SKM-1 (cell line): ENCODE results near the gene DSTYK.
A peak's percentile ranks its signal among the peaks of the same experiment; 100 is the strongest.

Source experiments
- DNase-seq: peaks from one replicate; lab custom pipeline; 2025; ENCODE audit not compliant: unreplicated experiment; lab: John Stamatoyannopoulos, UW

DSTYK gene, protein sequence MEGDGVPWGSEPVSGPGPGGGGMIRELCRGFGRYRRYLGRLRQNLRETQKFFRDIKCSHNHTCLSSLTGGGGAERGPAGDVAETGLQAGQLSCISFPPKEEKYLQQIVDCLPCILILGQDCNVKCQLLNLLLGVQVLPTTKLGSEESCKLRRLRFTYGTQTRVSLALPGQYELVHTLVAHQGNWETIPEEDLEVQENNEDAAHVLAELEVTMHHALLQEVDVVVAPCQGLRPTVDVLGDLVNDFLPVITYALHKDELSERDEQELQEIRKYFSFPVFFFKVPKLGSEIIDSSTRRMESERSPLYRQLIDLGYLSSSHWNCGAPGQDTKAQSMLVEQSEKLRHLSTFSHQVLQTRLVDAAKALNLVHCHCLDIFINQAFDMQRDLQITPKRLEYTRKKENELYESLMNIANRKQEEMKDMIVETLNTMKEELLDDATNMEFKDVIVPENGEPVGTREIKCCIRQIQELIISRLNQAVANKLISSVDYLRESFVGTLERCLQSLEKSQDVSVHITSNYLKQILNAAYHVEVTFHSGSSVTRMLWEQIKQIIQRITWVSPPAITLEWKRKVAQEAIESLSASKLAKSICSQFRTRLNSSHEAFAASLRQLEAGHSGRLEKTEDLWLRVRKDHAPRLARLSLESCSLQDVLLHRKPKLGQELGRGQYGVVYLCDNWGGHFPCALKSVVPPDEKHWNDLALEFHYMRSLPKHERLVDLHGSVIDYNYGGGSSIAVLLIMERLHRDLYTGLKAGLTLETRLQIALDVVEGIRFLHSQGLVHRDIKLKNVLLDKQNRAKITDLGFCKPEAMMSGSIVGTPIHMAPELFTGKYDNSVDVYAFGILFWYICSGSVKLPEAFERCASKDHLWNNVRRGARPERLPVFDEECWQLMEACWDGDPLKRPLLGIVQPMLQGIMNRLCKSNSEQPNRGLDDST

DNA sequence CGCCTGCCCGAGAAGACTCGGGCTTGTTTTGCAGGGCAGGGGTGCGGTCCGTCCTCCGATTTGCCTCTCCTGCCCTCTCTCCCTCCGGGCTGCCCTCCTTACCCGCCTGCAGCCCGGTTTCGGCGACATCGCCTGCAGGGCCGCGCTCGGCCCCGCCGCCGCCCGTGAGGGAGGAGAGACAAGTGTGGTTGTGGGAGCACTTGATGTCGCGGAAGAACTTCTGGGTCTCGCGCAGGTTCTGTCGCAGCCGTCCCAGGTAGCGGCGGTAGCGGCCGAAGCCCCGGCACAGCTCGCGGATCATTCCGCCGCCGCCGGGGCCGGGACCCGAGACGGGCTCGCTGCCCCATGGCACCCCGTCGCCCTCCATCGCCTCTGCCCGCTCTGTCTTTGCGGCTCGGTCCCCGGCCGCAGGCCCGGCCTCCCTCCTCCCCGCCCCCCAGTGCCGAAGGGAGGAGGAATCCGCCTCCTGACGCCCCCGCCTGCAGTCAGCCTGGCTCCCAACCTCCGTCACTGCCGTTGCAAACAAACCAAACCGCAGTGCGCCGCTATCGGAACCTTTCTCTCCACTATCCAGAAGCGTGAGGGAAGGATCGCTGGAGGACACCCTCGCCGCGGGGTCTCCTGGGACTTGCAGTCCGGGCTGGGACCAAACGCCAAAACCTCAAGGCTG is at the start of gene DSTYK:
Gene DSTYK, minus strand, starts transcription at position 534 of the 670 bp plus-strand sequence. Its CDS starts 167 bp downstream, at position 367.
- DNase-seq, result peak; percentile 97

DNA sequence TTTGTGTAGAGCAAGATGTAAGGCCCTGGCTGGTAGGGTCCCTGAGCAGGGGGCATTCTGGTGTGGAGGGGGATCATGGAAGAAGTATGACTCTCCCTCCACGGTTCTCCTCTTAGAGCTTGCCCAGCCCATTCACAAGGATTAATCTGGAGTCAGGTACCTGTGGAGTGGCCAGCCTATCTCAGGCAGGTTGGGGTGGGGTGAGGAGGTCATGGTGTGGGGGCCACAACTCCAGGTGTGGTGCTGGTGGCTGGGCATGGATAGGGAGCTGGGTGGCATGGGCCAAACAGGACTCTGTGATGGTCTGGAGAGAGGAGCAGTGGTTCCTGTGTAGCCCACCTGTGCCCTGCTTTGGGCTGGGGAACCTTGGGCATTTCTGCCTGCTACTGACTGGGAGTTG is 48.5 kb upstream of the DSTYK start:
- no peak for DNase-seq

DNA sequence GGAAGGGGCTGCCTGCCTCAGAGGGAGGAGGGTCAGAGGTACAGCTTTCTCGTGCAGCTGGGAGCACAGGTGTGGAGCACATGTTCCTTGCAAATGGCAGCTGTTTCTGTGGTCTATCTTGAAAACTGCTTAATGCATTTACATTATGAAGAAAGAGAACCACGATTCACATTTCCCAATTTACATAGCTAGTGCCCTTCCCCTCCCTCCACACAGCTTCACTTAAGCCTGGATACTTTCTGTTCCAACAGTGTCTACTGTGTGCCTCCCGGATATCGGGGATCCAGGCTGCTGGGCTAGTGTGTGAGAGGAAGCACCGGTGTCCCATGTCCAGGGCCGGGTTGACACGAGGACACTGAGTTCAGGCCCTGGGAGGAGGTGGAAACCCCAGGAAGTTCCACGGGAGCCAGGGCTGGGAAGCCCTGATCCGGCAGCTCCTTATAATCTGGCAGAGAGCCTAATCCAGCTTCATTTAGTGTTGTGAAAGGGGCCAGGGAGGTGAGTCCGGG is 47.9 kb upstream of the DSTYK start:
- DNase-seq, result no peak

DNA sequence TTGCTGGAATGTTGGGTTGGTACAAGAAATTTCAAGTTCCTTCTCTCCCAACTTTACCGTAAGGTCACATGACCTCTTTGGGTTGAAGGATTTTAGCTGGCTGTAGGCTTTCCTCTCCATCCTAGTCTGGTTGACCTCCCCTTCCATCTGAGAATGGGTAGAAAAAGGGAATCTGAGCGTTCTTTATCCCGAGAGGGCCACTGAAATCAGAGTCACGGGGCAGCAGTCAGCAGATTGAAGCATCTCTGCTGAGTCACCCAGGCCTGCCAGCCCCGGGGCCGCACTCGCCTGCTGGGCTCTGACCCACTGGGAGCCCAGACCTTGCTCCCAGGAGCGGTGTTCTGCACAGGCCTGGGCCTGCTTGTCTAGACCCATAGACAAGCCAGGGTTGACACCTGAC is 47.2 kb upstream of the DSTYK start:
- no peak for DNase-seq

DNA sequence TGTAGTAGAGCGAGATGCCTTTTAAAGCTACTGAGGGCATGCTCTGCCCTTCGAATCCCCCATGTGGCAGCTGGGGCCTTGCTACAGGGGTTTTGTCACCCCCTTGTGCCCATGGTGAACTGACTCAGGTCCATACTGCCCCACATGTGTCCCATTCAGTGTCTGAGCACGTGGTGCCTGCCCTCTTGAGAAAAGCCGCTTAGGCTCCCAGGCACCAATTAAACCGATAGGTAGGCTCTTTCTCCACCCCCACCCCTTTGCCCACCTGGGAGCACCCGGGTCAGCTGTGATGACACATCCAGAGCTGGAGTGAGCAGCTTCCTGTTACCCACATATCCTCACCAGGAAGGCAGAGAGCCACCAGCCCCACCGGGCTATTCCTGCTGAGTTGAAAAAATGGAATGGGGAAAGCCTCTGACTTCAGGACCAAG is 46.8 kb upstream of the DSTYK start:
- no peak for DNase-seq

DNA sequence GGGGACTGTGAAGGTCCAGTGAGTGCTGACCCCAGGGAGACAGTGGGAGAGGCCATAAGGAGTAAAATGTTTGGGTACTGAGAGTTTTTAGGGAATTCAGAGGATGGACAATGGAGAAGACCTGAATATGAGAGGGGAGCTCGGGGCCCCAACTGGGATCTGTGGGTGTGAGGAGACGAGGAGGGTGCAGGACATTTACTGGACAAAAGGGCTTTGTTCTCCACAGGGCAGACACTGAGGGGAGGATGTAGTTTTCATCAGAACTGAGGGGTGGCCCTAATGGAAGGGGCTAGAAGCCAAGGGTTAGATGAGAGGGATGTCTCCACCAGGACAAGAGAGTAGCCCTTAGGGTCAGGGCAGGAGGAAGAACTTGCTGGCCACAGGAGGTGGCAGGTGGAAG is 46.2 kb upstream of the DSTYK start:
- DNase-seq, result no peak

DNA sequence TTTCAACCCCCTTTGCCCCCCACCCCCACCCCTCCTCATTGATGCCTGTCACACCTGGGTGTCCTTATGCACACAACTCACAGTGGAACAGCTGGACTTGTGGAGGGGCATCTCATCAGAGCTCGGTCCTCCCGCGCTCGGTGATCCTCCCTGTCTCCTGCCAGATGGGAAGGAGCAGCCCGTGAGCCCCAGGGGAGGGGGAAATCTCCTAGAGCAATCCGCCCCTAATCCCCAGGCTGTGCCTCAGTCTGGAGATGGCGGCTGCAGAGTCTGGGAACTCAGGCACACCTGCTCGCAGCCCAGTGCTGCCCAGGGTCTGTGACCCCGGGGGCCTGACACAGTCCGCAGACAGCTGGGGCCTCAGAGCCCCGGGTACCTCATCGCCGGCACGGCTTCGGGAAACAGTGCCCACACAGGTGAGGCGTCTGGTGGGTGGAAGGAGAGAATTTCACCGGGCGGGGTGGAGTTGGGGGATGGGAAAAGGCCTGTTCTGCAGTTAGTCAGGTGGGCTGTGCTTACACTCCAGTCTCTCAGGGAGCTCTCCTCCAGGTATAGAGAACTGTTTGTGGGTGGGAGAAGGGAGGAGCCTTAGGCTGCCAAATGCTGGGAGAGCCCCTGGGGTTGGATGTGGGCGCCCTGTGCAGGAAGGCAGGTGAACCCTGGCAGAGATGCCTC is 45.6 kb upstream of the DSTYK start:
- DNase-seq, result no peak

DNA sequence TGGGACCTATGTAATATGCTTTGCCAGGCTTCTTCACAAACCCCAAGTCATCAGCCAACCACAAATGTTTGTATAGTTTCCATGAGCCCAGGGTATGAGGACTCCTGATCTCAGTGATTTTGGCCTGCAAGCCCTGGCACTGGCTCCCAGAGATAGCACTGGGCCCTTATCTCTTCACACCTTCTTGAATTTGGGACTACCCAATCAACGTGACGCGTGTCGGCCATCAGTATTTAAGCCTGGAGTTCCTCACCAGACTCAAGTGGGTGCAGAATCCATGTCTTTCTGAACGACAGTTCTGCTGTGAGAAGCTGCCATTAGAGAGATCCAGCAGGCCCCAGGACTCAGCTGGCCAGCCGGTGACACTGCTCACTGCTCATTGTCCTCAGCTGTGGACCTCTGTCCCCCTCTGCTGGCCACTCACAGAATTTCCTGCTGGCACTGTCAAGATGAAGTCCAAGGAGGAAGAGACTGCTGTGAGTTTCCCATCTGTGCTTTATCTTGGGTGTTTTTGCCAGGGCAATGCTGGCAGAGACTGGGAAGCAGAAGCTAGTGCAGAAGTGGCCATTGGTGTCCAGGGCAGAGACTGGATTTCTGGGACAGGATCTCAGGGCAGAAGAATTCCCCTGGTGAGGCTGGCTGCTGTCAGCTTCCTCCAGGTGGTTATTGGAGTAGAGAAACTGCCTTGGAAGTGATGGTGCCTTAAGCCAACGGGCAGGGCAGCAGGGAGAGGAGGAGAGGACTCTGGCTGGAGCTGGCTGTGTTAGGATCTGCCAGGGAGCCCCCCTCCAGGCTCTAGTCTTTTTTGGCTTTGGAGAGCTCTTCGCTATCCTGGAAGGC is 44.7 kb upstream of the DSTYK start:
- peak; percentile 81 for DNase-seq

DNA sequence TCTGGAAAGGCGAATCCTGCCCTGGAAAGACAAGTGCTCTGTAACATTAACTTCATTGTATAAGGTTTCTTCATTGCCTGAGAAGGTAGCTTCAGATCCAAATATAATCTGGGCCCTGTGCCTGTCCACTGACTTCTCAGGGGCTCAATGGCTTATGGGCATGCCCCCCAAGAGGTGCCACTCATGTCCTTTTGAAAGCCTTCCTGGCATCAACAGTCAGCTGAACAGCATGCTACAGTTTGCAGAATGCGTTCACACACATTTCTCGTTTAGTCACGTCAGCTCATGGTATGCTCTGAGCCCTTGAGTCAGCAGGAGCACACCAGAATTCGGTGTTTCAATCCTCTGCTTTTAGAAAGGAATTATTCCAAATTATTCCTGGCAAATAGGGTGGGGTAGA is 40.1 kb upstream of the DSTYK start:
- no peak for DNase-seq

DNA sequence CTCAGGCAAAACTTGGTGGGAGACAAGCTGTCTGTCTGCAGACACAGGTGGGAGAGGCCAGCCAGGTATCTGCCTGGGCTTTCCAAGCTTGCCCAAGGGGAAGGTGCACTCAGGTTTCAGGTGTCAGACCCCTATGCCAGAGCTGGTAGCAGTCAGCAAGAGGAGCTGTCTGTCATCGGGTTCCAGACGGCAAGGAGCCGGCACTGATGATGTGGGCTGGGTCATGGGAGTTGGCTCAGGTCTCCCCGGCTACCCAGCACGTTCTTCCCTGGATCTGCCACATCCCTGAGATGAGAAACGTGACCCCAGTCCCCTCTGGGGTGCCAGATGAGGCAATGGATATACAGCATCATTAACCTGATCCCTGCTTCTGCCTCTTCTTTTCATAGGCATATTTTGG is 39.2 kb upstream of the DSTYK start:
- no peak for DNase-seq

DNA sequence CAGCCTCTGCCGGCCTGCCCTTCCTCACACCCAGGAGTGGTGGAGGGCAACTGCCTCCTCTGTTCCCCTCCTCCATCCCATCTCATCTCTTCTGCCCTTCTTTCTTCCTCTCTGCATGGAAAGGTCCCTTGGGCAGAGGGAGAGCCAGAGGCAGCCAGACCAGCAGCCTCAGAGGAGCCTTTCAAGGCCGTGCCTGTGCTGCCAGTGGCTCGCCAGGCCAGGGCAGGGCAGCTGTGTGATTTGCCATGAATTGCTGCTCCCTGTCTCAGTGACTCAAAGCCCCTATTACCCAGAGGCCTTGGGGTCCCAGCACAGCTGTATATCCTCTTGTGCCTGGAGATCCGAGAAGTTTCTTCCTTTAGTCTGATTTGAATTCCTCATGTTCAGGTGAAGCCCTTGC is 38.1 kb upstream of the DSTYK start:
- DNase-seq, result no peak

DNA sequence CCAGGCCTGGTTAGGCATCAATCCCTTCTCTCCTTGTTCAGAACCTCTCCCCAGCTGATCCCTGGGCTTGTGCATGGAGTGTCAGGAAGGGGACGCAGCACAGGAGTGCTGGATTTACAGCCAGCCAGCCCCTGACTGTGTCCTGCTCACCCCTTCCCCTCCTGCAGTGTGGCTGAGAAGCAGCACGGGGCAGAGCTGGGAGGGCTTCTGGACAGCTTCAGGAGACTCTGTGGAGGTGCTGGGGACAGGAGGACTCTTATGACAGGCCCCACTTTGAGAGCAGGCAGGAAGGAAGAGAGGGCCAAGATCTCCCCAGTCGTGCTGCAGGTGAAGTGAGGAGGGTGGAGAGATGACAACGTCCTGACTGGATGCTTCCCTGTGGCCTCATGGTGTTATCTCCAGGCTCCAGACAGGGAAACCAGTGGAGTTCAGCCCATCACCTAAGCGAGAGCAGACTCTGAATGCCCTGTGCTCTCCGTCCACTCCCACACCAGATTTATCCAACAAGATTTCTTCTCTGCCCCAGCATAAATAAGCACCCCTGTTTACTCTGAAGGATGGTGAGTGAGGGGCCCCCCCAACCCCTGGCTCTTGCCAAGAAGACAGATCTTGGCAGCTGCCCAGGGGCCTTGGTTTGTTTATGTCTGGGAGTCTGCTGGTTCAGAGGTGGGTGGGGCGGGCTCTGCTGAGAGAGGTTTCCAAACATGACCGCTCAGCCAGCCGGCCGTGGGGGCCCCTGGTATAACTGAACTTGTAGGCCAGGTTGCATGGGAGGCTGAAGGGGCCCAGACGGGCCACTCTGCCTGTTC is 37.5 kb upstream of the DSTYK start:
- no peak for DNase-seq

DNA sequence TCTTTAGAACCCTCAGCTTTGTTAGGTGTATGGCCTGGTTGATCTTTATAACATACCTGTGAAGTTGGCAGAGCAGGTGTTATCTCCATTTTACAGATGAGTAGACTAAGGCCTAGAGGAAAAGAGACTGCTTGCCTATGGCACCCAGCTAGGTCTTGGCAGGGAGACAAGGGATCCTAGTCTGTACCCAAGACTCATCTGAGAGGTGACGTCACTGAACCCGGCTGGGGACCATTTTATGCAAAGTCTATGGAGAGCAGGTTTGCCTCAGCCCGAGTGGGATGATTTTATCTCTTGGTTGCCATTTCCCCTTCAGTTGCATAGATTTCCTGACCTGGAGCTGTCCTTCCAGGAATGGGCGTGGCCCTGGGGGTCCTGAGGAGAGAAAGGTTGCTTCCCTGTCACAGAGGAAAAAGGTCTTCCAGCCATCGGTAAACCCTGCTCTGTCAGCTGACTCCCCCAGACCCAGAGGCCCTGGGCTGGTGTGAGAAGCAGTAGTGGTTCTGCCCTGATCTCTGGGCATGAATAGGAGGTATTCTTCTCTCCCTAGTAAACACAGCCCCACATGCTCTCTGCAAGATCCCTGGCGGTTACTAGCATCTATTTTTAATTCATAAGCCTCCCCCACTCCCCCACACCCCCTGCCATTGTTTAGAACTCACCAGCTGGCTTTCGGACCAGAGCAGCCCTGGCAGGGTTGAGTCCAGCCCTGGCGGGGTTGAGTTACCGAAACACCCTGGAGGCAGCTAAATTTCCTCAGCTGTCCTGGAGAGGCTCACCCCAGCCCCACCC is 35.8 kb upstream of the DSTYK start:
- DNase-seq, result no peak

DNA sequence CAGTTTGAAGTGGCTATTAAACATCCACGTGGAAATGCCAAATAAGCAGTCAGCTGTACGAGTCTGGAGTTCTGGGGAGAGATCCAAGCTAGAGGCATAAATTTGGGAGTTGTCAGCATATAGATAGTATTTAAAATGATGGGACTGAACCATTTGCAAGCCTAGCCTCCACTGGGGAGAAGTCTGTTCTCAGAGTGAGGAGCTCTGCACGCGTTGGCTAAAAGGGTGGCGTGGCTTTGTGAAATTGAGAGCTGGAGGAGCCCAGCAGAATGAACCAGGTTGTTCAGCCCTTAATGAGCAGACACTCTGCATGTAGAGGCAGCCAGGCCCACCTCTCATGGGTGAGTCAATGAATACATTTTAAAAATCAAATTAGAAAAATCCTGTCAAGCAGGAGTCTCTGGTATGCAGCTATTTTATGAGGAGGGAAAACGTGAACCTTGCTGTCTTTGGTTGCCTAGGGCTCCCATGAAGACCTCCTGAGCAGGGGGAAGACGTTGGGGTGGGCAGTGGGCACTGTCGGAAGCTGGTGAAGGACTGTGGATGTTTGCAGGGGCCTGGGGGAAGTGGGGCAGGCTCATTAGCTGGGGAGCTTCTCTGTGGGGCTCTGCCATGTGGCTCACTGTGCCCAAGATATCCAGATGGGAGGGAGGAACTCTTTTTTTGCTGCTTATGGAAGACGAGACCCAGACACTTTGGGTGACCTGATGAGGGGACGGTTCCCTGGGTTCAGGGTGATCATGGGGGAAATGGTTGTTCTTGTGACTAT is 35.0 kb upstream of the DSTYK start:
- DNase-seq, result no peak

DNA sequence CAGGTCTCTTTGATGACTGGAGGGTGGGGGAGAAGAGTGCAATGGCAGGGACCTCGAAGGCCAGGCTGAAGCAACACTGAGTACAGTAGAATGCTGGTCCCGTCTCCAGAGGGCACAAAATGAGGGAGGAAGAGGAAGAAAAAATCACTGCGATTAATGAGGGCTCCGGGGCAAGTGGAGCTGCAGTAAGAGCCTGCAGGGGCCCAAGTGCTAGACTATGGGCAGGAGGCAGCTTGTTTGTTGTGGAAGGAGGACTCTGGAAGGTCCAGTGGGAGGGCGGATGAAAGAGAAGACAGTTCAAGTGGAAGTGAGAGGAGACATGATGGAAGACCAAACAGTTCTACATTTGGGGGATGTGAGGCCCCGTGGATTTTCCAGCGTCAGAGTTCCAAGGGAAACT is 33.6 kb upstream of the DSTYK start:
- no peak for DNase-seq

DNA sequence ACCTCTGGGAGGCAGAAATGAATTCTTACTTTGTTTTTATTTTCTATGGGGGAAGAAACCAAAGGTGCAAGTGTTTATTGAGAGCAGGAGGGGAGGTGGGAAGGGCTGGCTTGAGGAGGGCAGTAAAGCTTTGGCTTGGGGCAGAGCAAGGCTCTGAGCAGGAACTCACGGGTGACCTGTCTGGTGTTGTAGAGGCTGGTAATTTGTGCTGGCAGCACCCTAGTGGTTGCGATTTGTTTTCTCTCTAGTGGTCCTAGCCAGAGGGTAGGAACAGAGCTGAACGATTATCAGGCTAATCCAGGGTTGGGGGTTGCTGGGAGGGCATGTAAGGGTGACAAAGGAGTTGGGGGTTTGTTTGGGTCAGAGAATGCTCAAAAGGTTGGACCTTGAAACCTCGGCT is 32.9 kb upstream of the DSTYK start:
- no peak for DNase-seq

DNA sequence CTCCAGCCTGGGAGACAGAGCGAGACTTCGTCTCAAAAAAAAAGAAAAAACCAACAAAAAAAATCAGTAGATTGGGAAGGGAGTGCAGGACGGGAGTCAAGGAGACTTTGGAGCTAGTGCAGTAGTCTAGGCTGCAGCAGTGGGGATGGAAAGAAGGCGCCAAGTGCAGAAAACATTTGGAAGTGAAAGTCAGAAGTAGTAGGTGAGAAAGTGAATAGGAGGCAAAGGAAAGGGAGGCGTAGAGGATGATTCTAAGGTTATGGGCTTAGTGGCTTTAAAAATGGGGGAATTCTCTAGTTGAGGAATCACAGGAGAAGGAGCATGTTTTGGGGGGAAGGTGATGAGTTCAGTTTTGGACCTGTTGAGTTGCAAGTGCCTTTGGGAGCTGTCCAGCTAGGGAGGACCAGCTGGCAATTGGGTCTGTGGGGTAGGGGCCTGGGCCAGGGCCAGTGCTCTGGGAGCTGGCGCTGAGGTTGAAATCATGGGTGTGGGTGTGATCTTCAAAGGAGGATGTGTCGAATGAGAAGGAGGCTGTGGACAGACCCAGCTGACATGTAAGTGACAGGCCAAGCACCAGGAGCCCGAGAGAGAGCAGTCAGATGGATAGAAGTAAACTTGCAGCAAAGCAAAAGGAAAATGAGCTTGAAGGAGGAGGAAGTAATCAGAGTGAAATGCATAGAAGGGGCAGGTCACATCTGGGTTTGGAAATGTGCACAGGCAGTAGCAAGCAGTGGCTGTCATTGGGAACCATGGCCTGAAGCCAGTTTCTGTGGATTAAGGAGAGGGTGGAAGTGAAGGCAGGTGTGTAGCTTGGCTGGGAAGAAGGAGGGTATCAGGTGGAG is 32.1 kb upstream of the DSTYK start:
- no peak for DNase-seq
